Loucy (cell line): ENCODE results near the gene KPNA5.
"Not testable (repeated sequence)": the region's sequence is repeated elsewhere in the genome, so short reads cannot be mapped to it uniquely, and the experiment has no call there.

Source experiments
- CTCF ChIP-seq: fragments of 200-600 bp; sonication (generic); conservative IDR thresholded peaks from 2 replicates; pipeline ENCODE4 v1.5.1; 2014; ENCODE audit warnings: mild to moderate bottlenecking, antibody characterized with exemption, low read length
- EZH2phosphoT487 ChIP-seq: fragments of 200-600 bp; IDR thresholded peaks from 2 replicates; pipeline ENCODE4 v1.6.1; 2018; ENCODE audit warnings: antibody characterized with exemption, mild to moderate bottlenecking, moderate library complexity, borderline replicate concordance

DNA sequence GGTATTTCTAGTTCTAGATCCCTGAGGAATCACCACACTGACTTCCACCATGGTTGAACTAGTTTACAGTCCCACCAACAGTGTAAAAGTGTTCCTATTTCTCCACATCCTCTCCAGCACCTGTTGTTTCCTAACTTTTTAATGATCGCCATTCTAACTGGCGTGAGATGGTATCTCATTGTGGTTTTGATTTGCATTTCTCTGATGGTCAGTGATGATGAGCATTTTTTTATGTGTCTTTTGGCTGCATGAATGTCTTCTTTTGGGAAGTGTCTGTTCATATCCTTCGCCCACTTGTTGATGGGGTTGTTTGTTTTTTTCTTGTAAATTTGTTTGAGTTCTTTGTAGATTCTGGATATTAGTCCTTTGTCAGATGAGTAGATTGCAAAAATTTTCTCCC lies 12.3 kb downstream of the KPNA5 start:
- not testable (repeated sequence) for TF ChIP-seq CTCF, EZH2phosphoT487
